Stimulated activated CD4-positive, alpha-beta T cell treated with anti-CD3 and anti-CD28 coated beads, TNF-alpha, amount 100 ng/mL, for 24 hours (primary cell): ENCODE measurements around the gene CBY2.

Experiments
- DNase-seq, 3 experiments: peaks; one replicate each; pipeline ENCODE4 v3.0.0-alpha.2; 2020; ENCODE audit warnings: low read depth in 3 of 3

Gene CBY2

DNA sequence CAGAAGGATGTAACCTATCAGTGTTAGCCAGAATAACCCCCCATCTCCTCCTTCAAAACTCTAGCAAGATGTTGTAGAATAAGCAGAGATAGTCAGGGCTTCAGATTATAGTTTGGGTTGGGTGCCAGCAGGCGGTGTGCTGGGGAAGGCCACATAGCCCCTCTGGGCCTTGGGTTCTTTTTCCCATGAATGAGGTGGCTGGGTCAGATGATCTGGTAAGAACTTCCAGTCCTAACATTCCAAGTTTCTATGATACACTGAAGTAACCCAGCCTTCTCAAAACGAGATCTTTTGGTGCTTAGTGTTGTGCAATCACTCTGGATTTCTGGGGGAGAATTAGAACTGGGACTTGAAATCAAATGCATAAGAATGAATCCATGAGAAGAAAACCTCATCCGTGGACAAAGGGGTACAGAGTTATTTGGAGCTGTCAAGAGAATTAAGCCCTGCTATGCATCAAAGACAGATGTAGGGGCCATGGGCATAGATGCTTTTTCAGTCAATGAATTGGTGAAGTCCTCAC is 810 bp downstream of the CBY2 start:
- DNase-seq: no peak

DNA sequence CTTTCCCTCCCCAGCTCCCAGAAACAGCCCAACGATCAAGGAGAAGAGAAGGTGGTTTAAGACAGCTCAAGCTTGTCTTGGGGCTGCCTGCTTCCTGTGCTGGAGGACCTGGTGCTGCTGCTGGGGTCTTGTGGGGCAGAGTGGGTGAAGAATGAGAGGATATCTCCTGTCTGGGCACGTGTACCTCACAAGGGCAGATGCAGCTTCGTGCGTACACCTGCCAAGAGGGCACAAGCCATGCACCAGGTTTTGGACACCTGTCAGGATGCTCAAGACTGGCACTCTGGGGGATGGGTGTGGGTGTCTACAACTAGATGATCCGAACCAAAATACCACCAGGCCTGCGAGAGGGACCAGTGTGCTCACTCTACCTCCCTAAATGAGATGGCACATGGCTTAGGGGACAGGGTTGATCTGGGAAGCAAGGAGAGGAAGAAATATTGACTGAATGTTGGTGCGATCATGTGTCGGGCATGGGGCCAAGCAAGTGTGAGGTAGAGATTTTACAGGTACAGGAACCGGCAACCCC is 2.2 kb downstream of the CBY2 start:
- no peak for DNase-seq

DNA sequence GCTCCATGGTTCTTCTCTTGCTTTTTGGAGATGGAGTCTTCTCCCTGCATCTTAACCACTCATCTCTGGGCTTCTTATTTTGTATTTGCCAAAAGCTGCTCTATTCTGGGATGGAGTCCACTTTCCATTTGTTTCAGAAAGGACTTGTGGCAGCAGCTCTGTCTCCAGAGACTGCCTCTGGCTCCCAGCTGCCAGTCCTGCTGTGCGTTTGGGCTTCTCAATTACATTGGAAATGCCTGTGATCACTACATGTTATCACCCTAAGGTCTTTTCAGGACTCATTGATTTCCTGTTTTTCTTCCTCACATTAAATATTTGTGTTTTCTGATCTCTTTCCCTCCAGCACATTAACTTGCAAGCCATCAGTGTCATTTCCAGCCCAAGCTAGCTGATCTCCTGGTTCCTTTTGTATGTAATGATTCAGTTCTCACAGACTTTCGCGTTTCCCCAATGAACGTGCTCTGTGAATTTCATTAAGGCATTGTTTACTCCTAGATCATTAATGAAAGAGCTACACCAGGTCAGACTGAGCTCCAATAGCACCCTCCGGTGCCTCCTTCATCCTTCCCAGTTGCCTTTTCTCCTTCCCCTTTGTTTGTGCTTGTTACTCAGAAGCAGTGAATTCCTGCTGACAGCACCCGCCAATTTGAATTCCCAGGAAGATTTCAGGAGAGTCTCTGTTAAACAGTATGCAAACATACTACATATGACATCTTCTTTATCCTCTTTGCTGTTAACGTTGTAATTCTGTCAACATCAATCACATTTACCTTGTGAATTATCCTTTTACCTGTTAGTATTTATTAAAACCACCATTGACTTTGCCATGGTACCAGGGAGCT is 3.0 kb downstream of the CBY2 start:
- DNase-seq: no peak

DNA sequence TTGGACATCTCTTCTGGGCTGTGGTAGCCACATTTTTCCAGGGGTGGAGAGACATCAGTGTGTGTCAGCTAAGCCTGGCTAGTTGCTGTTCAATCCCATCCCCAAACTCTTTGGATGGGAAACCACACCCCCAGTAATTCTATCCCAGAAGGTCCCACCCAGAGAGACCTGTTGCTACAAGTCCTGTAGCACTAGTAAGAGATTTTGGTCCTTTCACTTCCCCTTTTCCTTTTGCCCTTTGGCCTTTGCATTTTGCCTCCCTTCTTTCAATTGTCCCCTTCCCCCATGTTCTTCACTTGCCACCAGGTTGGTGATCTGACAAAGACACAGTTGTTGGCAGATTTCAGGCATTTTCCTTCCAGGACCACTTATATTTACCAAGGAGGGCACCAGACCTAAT is 3.8 kb downstream of the CBY2 start:
- no peak for DNase-seq

DNA sequence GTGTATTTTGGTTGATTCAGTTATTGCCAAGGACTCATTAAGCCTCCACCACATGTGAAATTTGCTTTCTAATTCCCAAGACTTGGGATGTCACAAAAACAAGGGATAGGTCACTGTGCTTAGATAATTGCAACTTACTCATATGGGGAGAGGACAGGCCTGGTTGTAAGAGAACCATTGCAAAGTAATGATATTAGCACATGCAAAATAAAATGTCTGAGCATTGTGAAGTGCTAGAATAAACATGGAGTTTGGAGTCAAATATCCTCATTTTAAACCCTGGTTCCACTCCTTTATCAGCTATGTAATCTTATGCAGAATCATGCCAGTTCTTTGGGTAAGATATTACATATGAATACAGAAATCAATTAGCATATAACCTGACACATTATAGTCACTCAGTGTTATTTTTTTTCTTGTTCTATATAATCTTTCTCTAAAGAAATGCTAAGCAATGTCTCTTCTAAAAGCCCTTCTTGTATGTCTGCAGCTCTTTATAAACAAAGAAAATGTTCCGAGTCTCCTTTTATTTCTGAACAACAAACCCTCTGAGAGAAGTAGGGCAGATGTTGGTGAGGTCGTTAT is 5.5 kb downstream of the CBY2 start:
- DNase-seq: no peak

DNA sequence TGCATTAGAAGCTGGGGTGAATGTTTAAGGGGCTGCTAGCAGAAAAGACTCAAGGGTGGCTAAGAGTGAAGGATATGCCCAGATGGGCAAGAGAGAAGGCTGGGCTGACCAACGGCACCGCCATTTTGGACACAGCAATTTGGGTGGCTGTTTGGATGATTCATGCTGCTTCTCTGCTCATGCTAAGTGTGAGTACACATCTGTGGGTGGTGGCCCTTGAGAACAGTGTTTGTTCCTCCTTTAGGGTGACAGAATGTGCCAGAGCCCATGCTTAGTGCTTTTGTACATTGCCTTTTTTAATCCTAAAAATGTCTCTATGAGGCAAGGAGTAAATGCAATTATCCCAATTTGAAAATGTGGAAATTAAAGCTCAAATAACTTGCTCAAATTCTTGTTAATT is 9.8 kb downstream of the CBY2 start:
- DNase-seq: no peak

DNA sequence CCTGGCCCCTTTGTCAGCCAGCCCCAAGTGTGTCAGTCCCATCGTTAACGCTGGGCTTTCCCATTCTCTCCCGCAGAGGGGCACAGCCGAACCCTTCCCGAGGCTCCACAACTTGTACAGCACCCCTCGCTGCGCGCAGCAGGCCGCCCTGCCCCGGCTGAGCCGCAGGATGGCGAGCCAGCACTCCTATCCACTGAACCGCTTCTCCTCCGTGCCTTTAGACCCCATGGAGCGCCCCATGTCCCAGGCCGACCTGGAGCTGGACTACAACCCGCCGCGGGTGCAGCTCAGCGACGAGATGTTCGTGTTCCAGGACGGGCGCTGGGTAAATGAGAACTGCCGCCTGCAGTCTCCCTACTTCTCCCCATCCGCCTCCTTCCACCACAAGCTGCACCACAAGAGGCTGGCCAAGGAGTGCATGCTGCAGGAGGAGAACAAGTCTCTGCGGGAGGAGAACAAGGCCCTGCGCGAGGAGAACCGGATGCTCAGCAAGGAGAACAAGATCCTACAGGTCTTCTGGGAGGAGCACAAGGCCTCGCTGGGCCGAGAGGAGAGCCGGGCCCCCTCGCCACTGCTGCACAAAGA is 11.1 kb downstream of the CBY2 start:
- no peak for DNase-seq

DNA sequence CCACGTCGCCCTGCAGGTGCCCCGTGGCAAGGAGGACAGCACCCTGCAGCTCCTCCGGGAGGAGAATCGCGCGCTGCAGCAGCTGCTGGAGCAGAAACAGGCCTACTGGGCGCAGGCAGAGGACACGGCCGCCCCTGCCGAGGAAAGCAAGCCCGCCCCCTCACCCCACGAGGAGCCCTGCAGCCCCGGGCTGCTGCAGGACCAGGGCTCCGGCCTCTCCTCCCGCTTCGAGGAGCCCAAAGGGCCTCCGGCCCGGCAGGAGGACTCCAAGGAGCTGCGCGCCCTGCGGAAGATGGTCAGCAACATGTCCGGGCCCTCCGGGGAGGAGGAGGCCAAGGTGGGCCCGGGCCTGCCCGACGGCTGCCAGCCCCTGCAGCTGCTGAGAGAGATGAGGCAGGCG is 11.6 kb downstream of the CBY2 start:
- DNase-seq: no peak

DNA sequence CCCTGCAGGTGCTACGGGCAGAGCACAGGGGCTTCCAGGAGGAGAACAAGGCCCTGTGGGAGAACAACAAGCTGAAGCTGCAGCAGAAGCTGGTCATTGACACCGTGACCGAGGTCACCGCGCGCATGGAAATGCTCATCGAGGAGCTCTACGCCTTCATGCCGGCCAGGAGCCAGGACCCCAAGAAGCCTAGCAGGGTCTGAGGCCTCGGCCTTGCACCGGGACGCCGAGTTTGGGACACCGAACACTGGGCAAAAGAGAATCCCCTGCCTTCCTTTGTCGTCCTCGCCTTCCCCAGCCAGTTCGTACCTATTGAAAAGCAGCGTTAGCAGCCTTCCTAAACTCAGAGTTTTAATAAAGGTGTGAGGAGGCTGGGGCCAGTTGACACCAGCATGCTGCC is 12.1 kb downstream of the CBY2 start:
- DNase-seq: no peak

DNA sequence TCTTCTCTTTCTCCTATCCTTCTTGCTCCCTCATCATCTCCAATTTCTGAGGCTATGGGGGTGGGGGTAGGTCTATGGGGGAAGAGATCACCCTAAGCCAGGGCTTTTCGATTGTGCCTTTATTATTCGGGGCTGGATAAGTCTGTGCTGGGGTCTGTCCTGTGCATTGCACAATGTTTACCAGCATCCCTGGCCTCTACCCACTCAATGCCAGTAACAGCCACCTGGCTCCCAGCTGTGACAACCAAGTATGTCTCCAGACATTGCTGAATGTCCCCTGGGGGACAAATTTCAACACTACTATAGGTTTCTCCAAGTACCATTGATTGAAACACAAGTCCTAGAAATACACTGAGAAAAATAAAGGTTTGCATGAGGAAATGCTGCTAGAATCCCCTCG is 13.2 kb downstream of the CBY2 start:
- DNase-seq: no peak

DNA sequence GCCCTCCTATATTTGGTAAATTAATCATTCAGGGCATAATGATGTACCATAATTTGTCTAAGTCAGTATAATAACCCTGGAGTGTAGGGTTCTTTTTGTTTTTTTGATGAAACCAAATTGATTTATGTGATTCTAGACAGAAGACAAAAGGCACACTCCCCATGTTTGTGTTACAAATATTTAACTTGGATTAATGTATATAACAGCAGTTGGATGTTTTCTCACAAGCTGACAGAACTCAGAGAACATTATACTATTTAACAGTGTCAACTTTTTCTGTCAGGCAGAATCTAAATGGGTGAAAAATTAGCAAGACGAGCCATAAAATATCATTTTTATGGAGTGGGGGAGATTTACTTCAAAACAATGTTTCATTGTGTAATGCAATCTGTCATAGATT is 15.2 kb downstream of the CBY2 start:
- DNase-seq: no peak

DNA sequence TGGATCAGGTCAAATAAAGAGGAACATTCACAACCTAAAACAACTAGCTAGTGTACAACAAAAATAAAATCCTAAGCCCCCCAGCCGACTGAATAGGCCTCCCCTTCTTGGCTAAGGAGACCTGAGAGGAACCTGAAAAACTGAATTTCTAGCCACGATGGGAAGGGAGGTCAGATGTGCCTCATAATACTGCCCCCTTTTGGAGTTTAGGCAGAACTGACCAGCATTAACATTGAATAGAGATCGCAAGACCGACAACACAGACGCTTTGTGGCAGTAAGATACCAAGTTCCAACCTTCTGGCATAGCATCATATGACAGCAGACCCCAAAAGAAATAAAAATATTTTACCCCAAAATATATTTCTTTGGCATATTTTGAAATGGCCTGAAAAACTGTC is 15.9 kb downstream of the CBY2 start:
- no peak for DNase-seq

DNA sequence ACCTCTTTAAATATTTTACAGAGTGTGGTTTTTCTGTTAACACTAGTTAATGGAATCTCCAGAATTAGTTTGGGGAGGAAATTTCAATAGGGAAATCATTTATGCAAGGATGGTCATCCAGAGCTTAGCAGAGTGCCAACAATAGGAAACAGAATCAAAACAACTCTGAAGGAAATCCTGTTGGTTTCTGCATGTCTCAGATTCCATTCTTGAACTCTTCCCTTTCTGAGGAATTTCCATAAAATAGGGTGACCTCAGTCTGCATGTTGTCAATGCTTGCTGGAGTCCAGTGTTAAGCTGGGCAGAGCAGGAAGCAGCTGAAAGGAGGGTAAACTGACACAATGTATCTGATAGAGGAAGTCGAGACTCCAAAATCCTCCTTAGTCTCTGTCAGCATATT is 16.9 kb downstream of the CBY2 start:
- no peak for DNase-seq

DNA sequence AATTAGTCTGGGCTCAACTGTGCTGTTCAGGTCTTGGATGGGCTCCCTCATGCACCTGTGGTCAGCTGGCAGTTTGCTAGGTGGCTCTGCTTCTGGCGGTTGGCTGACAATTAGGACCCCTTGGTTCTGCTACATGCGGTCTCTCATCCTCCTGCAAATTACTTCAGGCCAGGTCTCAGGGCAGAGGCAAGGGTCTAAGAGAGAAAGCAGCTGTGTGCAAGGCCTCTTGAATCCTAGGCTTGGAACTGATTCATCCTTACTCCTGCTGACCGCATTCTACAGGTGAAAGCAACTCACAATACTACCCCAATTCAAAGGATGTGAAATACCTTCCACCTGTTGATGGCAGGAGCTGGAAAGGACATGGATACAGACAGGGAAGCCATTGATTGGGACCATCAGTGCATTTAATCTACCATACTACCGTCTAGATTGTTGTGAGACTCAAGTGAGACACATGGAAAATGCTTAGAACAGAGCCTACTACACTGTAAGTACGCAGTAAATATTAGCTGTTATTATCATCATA is 19.1 kb downstream of the CBY2 start:
- DNase-seq: no peak

DNA sequence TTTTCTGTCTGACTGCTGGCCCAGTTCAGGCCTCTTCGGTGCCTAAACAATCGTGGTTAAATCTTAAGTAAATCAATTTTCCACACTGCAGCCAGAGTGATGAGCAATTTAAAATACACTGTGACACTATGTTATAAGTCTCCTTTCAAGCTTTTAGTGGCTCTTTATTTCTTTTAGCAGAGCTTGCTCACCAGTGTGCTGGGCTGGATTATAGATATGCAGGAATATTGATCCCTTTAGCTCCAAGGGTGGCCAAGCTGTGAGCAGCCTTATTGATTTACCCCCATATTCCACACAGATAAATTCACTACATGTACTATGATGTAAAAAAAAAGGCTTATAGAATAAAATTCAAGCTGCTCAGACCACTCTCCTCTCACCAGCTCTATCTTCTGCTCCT is 21.7 kb downstream of the CBY2 start:
- DNase-seq: no peak

DNA sequence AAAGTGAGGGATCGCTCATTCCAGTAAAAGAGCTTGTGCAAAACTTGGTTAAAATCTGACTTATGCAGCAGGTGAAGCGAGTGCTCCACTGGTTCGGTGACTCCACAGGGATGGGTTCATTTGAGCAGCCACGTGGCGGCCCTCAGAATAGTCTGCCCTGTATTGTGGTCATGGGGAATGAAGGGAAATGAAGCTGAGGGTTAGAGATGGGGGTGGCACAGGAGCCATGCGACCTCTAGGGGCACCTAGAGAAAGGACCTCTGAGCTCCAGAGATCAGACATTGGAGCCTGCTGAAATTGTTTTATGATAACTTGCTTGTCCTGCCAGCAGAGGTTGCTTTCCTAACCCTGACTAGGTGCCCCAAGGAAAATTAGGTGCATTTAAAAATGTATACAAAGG is 26.6 kb downstream of the CBY2 start:
- peak in 1 of 3 experiments; percentile 3 for DNase-seq

DNA sequence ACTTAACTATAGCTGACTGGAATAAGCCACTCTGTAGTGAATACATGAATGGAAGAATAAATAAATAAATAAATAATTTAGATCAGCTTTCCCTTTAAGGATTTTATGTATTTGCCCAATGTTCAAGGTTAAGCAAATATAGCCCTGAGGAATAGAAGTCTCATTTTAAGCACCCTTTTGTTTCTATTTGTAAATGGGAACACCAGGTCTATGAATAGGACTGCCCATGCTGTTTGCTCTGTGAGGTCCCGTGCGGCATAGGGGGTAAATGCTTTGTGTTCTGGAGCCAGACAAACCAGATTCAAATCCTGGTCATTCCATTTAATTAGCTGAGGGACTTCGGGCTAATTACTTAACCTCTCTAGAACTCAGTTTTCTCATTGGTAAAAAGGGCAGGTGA is 29.3 kb downstream of the CBY2 start:
- DNase-seq: no peak

DNA sequence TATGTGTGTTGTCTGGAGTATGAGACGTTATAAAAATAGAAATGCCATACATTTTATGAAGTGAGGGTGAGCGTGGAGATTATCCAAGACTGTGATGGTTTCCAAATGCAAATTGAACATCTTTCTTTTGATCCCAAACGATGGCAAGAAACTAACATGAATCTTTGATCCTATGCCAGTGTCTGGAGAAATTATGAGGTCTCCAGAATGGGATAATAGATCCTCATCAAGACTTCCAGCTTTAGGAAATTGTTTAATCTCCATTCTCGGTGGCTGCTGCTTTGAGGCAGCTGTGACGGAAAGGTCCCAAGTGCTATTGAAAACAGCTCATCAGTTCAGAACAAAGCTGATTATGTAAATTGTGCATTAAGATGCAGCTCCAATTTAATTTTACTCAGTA is 30.8 kb downstream of the CBY2 start:
- DNase-seq: no peak

DNA sequence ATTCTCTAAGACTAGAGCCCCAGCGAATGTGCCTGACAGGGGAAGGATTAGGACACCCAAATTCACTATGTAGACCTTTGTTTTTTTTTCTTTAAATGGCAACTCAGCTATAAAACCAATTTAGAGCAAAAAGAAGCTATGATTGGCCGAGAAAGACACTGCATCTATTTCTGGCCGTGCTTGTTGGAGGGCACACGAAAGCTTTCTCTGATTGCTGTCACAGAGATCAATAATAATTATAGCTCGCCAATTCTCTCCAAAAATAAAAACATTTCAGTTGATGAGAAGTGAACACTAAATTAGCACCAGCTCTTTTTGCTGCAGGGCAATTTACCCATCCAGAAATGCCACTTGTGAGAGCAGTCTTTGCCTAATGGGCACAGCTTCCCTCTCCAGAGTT is 31.2 kb downstream of the CBY2 start:
- DNase-seq: no peak

DNA sequence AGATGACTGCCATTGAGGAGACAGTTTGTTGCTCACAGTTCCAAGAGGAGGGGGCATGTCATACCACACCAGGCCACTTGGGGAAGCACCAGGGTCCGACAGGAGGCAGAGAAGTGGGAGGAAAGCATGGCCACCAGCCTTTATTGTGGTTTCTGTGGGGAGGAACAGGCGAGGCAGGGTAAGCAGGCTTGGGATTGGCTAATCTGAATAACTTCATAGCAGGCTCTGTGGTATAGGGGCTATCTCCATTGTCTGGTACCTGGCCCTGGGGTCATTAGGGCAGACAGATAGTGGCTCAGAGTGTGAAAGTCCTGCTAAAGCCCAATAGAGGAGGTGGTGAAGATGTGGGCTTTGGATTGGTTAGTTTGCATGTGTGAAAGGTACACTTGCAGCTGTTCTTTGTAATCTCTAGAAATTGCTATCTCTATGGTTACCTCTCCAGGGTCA is 35.5 kb downstream of the CBY2 start:
- peak in 1 of 3 experiments; percentile 10 for DNase-seq

DNA sequence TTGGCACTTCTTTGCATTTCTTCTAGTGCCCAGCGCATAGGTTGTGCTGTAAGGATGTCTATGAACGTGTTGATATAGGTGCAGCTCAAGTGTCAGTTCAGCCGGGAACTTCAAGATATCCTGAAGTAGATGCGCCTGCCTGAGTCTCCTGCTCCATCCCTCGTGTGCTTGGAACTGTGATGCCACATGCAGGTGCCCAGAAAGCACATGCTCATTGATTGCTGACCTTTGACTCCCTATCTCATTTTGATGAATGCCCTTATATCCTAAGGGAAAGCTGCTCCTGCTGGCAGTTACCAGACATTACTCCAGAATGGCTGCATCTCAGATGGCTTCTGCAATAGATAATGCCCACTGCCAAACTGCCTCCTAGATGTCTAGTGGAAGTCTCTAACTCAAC is 40.9 kb downstream of the CBY2 start:
- no peak for DNase-seq

DNA sequence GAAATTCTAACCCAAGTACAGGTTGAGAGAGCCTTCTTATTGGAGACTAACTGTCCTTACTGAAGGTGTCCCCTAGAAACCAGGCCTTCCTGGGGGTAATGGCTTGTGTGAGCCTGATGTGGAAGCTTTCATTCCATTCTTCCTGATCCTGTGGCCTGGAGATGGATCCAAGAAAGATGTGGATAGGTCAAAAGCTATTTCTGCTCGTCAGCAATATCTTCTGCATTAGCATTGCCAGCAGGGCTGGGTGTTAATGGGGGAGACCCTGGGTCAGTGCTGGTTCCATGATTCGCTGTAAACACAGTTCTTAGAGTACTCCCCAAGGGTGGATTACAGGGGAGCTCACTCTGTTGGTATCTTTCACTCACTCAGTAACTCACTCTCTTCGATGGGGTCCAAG is 42.9 kb downstream of the CBY2 start:
- no peak for DNase-seq

DNA sequence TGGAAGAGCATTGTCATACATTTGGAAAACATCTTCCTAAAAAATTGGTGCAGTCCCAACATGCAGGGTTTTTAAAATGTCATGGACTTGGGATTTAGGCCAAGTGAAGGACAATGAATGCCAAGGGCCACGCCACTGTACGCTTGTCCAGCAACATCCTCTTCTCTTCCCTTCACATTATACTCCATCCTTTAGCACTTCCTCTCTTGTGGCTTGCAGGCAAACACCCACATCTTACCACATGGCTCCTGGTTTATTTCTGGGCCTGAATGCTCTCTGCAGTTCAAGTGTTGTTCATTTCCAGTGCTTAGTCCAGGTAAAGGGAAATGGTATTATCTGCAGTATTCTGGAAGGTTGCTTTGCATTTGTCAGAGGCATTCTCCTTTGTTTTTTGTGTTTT is 45.0 kb downstream of the CBY2 start:
- DNase-seq: no peak
